ENCODE measurements around the gene STK32C.

The STK32C gene

GRCh38 chr10:132342553-132342952 is 34.8 kb upstream of the STK32C start:
- no peak for DNase-seq
- no peak overlapping the region for H4K12ac ChIP-seq (ENCODE audit: low read depth, low read length)
- no peak overlapping the region for H4K91ac ChIP-seq (ENCODE audit: low read depth, low read length)
- H3K36me3 ChIP-seq (ENCODE audit: control insufficient read depth in 1 of 2, insufficient read depth in 2 of 2, low read length in 2 of 2) = peaks cover 2 to 3% of the 10 kb centered on the region in 2 experiments
- no peak overlapping the region for H3K4me3 ChIP-seq (ENCODE audit: low read depth, low read length)
- no peaks in the 10 kb centered on the region for H3K9me3 ChIP-seq (ENCODE audit: insufficient read depth, low read depth, low read length)
- H3K79me2 ChIP-seq (ENCODE audit: control insufficient read depth, insufficient read depth, low read length, poor library complexity) = no peaks in the 10 kb centered on the region
- no peak overlapping the region for H3K9ac ChIP-seq (ENCODE audit: low read length)
- no peak overlapping the region for H4K8ac ChIP-seq (ENCODE audit: low read depth, low read length)
- no peak overlapping the region for H3K18ac ChIP-seq (ENCODE audit: low read length)
- no peaks in the 10 kb centered on the region for H3K79me1 ChIP-seq (ENCODE audit: low read length)
- no peak overlapping the region for H2AK5ac ChIP-seq (ENCODE audit: low read length)
- H2AFZ ChIP-seq (ENCODE audit: insufficient read depth, low read length, poor library complexity) = no peak overlapping the region
- H3K4me2 ChIP-seq (ENCODE audit: low read length) = no peak overlapping the region
- no peaks in the 10 kb centered on the region for H3K4me1 ChIP-seq (ENCODE audit: control insufficient read depth in 1 of 2, insufficient read depth in 2 of 2, low read length in 2 of 2)
- H2BK5ac ChIP-seq (ENCODE audit: low read depth, low read length, poor library complexity) = no peak overlapping the region
- H3K23ac ChIP-seq (ENCODE audit: low read length) = no peak overlapping the region
- no peaks in the 10 kb centered on the region for H3K27me3 ChIP-seq (ENCODE audit: insufficient read depth, low read length)
- no peak overlapping the region for H2BK120ac ChIP-seq (ENCODE audit: insufficient read depth, low read length, poor library complexity)
- H3K14ac ChIP-seq (ENCODE audit: low read length) = no peak overlapping the region
- no peak overlapping the region for H2BK12ac ChIP-seq (ENCODE audit: low read length)
- WGBS (ENCODE audit: extremely low coverage, insufficient coverage, insufficient read length) = no CpG with 5 or more reads among the region's 7 CpGs
- no peak overlapping the region for H3K4ac ChIP-seq (ENCODE audit: low read depth, low read length)
- no peak overlapping the region for H3K27ac ChIP-seq (ENCODE audit: low read depth, low read length)

GRCh38 chr10:132341781-132342180 is 34.0 kb upstream of the STK32C start:
- Histone ChIP-seq H3K14ac (ENCODE audit: low read length) (no peak overlapping the region), H3K36me3 (ENCODE audit: control insufficient read depth in 1 of 2, insufficient read depth in 2 of 2, low read length in 2 of 2) (peaks cover 2 to 3% of the 10 kb centered on the region in 2 experiments), H2BK12ac (ENCODE audit: low read length) (no peak overlapping the region), H4K12ac (ENCODE audit: low read depth, low read length) (no peak overlapping the region), H4K8ac (ENCODE audit: low read depth, low read length) (no peak overlapping the region), H2AFZ (ENCODE audit: insufficient read depth, low read length, poor library complexity) (no peak overlapping the region), H3K4ac (ENCODE audit: low read depth, low read length) (no peak overlapping the region), H3K4me3 (ENCODE audit: low read depth, low read length) (no peak overlapping the region), H3K4me2 (ENCODE audit: low read length) (no peak overlapping the region), H3K9ac (ENCODE audit: low read length) (no peak overlapping the region), H3K79me2 (ENCODE audit: control insufficient read depth, insufficient read depth, low read length, poor library complexity) (no peaks in the 10 kb centered on the region), H3K27ac (ENCODE audit: low read depth, low read length) (no peak overlapping the region), H2AK5ac (ENCODE audit: low read length) (no peak overlapping the region), H3K79me1 (ENCODE audit: low read length) (no peaks in the 10 kb centered on the region), H3K4me1 (ENCODE audit: control insufficient read depth in 1 of 2, insufficient read depth in 2 of 2, low read length in 2 of 2) (no peaks in the 10 kb centered on the region), H3K18ac (ENCODE audit: low read length) (no peak overlapping the region), H2BK5ac (ENCODE audit: low read depth, low read length, poor library complexity) (no peak overlapping the region), H2BK120ac (ENCODE audit: insufficient read depth, low read length, poor library complexity) (no peak overlapping the region), H3K27me3 (ENCODE audit: insufficient read depth, low read length) (no peaks in the 10 kb centered on the region), H3K9me3 (ENCODE audit: insufficient read depth, low read depth, low read length) (no peaks in the 10 kb centered on the region), H4K91ac (ENCODE audit: low read depth, low read length) (no peak overlapping the region), H3K23ac (ENCODE audit: low read length) (no peak overlapping the region)
- no CpG with 5 or more reads among the region's 4 CpGs for WGBS (ENCODE audit: extremely low coverage, insufficient coverage, insufficient read length)
- no peak for DNase-seq

GRCh38 chr10:132341017-132341416 is 33.3 kb upstream of the STK32C start:
- no peaks in the 10 kb centered on the region for H3K79me2 ChIP-seq (ENCODE audit: control insufficient read depth, insufficient read depth, low read length, poor library complexity)
- H3K4ac ChIP-seq (ENCODE audit: low read depth, low read length) = no peak overlapping the region
- no peak overlapping the region for H3K18ac ChIP-seq (ENCODE audit: low read length)

GRCh38 chr10:132339276-132339675 is 31.5 kb upstream of the STK32C start:
- H2BK120ac ChIP-seq (ENCODE audit: insufficient read depth, low read length, poor library complexity) = no peak overlapping the region
- H3K4me3 ChIP-seq (ENCODE audit: low read depth, low read length) = no peak overlapping the region
- H2BK12ac ChIP-seq (ENCODE audit: low read length) = no peak overlapping the region
- no peak overlapping the region for H3K18ac ChIP-seq (ENCODE audit: low read length)
- H3K9me3 ChIP-seq (ENCODE audit: insufficient read depth, low read depth, low read length) = no peaks in the 10 kb centered on the region
- no peak overlapping the region for H3K9ac ChIP-seq (ENCODE audit: low read length)
- H2AFZ ChIP-seq (ENCODE audit: insufficient read depth, low read length, poor library complexity) = no peak overlapping the region
- no peak overlapping the region for H3K4ac ChIP-seq (ENCODE audit: low read depth, low read length)
- no peak overlapping the region for H2AK5ac ChIP-seq (ENCODE audit: low read length)
- H3K36me3 ChIP-seq (ENCODE audit: control insufficient read depth in 1 of 2, insufficient read depth in 2 of 2, low read length in 2 of 2) = peaks cover 2 to 3% of the 10 kb centered on the region in 2 experiments
- H4K8ac ChIP-seq (ENCODE audit: low read depth, low read length) = no peak overlapping the region
- H3K27ac ChIP-seq (ENCODE audit: low read depth, low read length) = no peak overlapping the region
- no peak overlapping the region for H3K4me2 ChIP-seq (ENCODE audit: low read length)
- H3K27me3 ChIP-seq (ENCODE audit: insufficient read depth, low read length) = no peaks in the 10 kb centered on the region
- no peaks in the 10 kb centered on the region for H3K79me2 ChIP-seq (ENCODE audit: control insufficient read depth, insufficient read depth, low read length, poor library complexity)
- no peak overlapping the region for H3K23ac ChIP-seq (ENCODE audit: low read length)
- no peaks in the 10 kb centered on the region for H3K4me1 ChIP-seq (ENCODE audit: control insufficient read depth in 1 of 2, insufficient read depth in 2 of 2, low read length in 2 of 2)
- DNase-seq = no peak
- H2BK5ac ChIP-seq (ENCODE audit: low read depth, low read length, poor library complexity) = no peak overlapping the region
- no peak overlapping the region for H4K12ac ChIP-seq (ENCODE audit: low read depth, low read length)
- no CpG with 5 or more reads among the region's 11 CpGs for WGBS (ENCODE audit: extremely low coverage, insufficient coverage, insufficient read length)
- no peak overlapping the region for H3K14ac ChIP-seq (ENCODE audit: low read length)
- H4K91ac ChIP-seq (ENCODE audit: low read depth, low read length) = no peak overlapping the region
- no peaks in the 10 kb centered on the region for H3K79me1 ChIP-seq (ENCODE audit: low read length)

More at GRCh38 chr10:132341017-132341416, 33.3 kb upstream of the STK32C start:
- no peak overlapping the region for H3K4me2 ChIP-seq (ENCODE audit: low read length)
- H3K27me3 ChIP-seq (ENCODE audit: insufficient read depth, low read length) = no peaks in the 10 kb centered on the region
- no peak overlapping the region for H3K9ac ChIP-seq (ENCODE audit: low read length)
- no peak overlapping the region for H3K4me3 ChIP-seq (ENCODE audit: low read depth, low read length)
- H4K8ac ChIP-seq (ENCODE audit: low read depth, low read length) = no peak overlapping the region
- no peak overlapping the region for H2BK5ac ChIP-seq (ENCODE audit: low read depth, low read length, poor library complexity)
- H3K27ac ChIP-seq (ENCODE audit: low read depth, low read length) = no peak overlapping the region
- no peak overlapping the region for H4K91ac ChIP-seq (ENCODE audit: low read depth, low read length)
- no peaks in the 10 kb centered on the region for H3K4me1 ChIP-seq (ENCODE audit: control insufficient read depth in 1 of 2, insufficient read depth in 2 of 2, low read length in 2 of 2)
- whole genome bisulfite sequencing (ENCODE audit: extremely low coverage, insufficient coverage, insufficient read length) = no CpG with 5 or more reads among the region's 6 CpGs
- H4K12ac ChIP-seq (ENCODE audit: low read depth, low read length) = no peak overlapping the region
- DNase-seq = no peak
- H2AFZ ChIP-seq (ENCODE audit: insufficient read depth, low read length, poor library complexity) = no peak overlapping the region
- no peaks in the 10 kb centered on the region for H3K79me1 ChIP-seq (ENCODE audit: low read length)
- peaks cover 2 to 3% of the 10 kb centered on the region in 2 experiments for H3K36me3 ChIP-seq (ENCODE audit: control insufficient read depth in 1 of 2, insufficient read depth in 2 of 2, low read length in 2 of 2)
- H3K9me3 ChIP-seq (ENCODE audit: insufficient read depth, low read depth, low read length) = no peaks in the 10 kb centered on the region
- no peak overlapping the region for H2AK5ac ChIP-seq (ENCODE audit: low read length)
- H2BK12ac ChIP-seq (ENCODE audit: low read length) = no peak overlapping the region
- H2BK120ac ChIP-seq (ENCODE audit: insufficient read depth, low read length, poor library complexity) = no peak overlapping the region
- no peak overlapping the region for H3K14ac ChIP-seq (ENCODE audit: low read length)
- no peak overlapping the region for H3K23ac ChIP-seq (ENCODE audit: low read length)

All from trophoblast cell (in vitro differentiated cells and primary cell).